Thymus (tissue), 11 donors: ENCODE measurements around the gene KPNA4. TPM values are rescaled to one million over a fixed set of nuclear protein-coding genes. Genes with fewer than 3 reads are reported as not detected.

Experiments used
- DNase-seq, 9 donors: peaks; one replicate each; pipeline ENCODE4 v3.0.0-alpha.2; 2013; ENCODE audit warnings: low spot score in 9 of 9, low read depth in 6 of 9, missing footprints in 1 of 9
- H3K27ac ChIP-seq, 2 donors: one replicate each; pipeline ENCODE4 v1.5.1; 2013; ENCODE audit warnings: control low read depth in 1 of 2, low read depth in 1 of 2, low read length in 1 of 2, mild to moderate bottlenecking in 1 of 2, moderate library complexity in 1 of 2
- H3K27me3 ChIP-seq, 2 donors: one replicate each; pipeline ENCODE4 v1.5.1; 2013; ENCODE audit warnings: low read length in 1 of 2; ENCODE audit not compliant: control insufficient read depth in 2 of 2, insufficient read depth in 1 of 2
- H3K36me3 ChIP-seq, 2 donors: one replicate each; pipeline ENCODE4 v1.5.1; 2013; ENCODE audit warnings: low read length in 1 of 2, mild to moderate bottlenecking in 1 of 2, moderate library complexity in 1 of 2; ENCODE audit not compliant: control insufficient read depth in 2 of 2, insufficient read depth in 2 of 2
- H3K4me1 ChIP-seq, 2 donors: one replicate each; pipeline ENCODE4 v1.5.1; 2013; ENCODE audit warnings: low read length in 2 of 2; ENCODE audit not compliant: control insufficient read depth in 2 of 2, insufficient read depth in 2 of 2
- H3K4me3 ChIP-seq, 2 donors: one replicate each; pipeline ENCODE4 v1.5.1; 2013; ENCODE audit warnings: low read length in 2 of 2, control low read depth in 1 of 2, mild to moderate bottlenecking in 1 of 2
- H3K9me3 ChIP-seq, 2 donors: one replicate each; pipeline ENCODE4 v1.5.1; 2013; ENCODE audit warnings: low read length in 1 of 2, mild to moderate bottlenecking in 1 of 2; ENCODE audit not compliant: control insufficient read depth in 2 of 2, insufficient read depth in 1 of 2
- WGBS: extraction: QIAGEN DNeasy Blood & Tissue Kit; methylation state at CpG from one replicate; pipeline ENCODE4 v1.1.7; 2013; 5-methylcytosine and 5-hydroxymethylcytosine counted together
- polyA plus RNA-seq: library from polyadenylated mRNA; stranded (reverse); fragments of 200-250 nt; gene quantifications from one replicate; pipeline ENCODE4 v1.2.3, GENCODE V29; 2013
- total RNA-seq: library from RNA; stranded (reverse); fragments of 120-200 nt; gene quantifications from one replicate; pipeline ENCODE4 v1.2.4, GENCODE V29; 2013
- donor health status: healthy.

KPNA4 gene
- total and polyA plus RNA-seq, 2 donors, result 22.9 to 26.0 TPM

GRCh38 chr3:160564949-160565441, 376 bp downstream of the KPNA4 start:
- DNase-seq, result peak in 2 of 9 donors; percentile 17 to 26

GRCh38 chr3:160564258-160564911, 986 bp downstream of the KPNA4 start:
- peak overlapping the region; percentile 75 to 98 for H3K27ac ChIP-seq
- H3K36me3 ChIP-seq, result peaks cover 0 to 4% of the 10 kb centered on the region in 2 donors
- WGBS, result under 1% methylated on average over 34 of the region's 34 CpGs
- DNase-seq, result peak; percentile 11 to 57 (median 27)
- peak overlapping the region; percentile 80 to 81 for H3K4me3 ChIP-seq
- peaks cover 6 to 20% of the 10 kb centered on the region in 2 donors for H3K4me1 ChIP-seq
- H3K9me3 ChIP-seq, result peaks cover 0 to 8% of the 10 kb centered on the region in 2 donors
- H3K27me3 ChIP-seq, result no peaks in the 10 kb centered on the region

More at GRCh38 chr3:160564949-160565441, 376 bp downstream of the KPNA4 start:
- WGBS, result under 1% methylated on average over 62 of the region's 62 CpGs
- Histone ChIP-seq H3K4me3 (peak overlapping the region; percentile 81 to 84), H3K36me3 (peaks cover 0 to 4% of the 10 kb centered on the region in 2 donors), H3K27me3 (no peaks in the 10 kb centered on the region), H3K4me1 (peaks cover 6 to 20% of the 10 kb centered on the region in 2 donors), H3K27ac (peak overlapping the region; percentile 94 to 98), H3K9me3 (peaks cover 0 to 8% of the 10 kb centered on the region in 2 donors)

GRCh38 chr3:160562952-160563351, 2.4 kb downstream of the KPNA4 start:
- no peaks in the 10 kb centered on the region for H3K9me3 ChIP-seq
- peaks cover 6 to 13% of the 10 kb centered on the region in 2 donors for H3K4me1 ChIP-seq
- DNase-seq, result no peak
- H3K36me3 ChIP-seq, result peaks cover 0 to 4% of the 10 kb centered on the region in 2 donors
- no peak overlapping the region for H3K27ac ChIP-seq
- WGBS, result 97% methylated on average over 3 of the region's 3 CpGs
- no peaks in the 10 kb centered on the region for H3K27me3 ChIP-seq
- peak overlapping the region in 1 of 2 donors; percentile 14 for H3K4me3 ChIP-seq

DNA sequence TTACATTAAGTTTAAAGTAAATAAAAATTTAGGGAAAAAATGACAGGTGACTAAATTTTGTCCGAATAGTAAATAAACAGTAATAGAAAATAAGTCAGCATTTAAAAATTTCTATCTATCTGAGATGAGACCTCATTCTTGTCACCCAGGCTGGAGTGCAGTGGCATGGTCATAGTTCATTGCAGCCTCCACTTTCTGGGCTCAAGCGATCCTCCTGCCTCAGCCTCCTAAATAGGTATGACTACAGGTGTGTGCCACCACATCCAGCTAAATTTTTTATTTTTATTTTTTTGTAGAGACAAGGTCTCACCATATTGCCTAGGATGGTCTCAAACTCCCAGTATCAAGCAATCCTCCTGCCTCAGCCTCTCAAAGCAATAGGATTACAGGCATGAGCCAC, 7.8 kb downstream of the KPNA4 start:
- H3K27ac ChIP-seq, result no peak overlapping the region
- WGBS, result over 99% methylated on average over 2 of the region's 2 CpGs
- no peaks in the 10 kb centered on the region for H3K9me3 ChIP-seq
- H3K4me3 ChIP-seq, result no peak overlapping the region
- H3K36me3 ChIP-seq, result peaks cover 0 to 3% of the 10 kb centered on the region in 2 donors
- H3K27me3 ChIP-seq, result no peaks in the 10 kb centered on the region
- no peak for DNase-seq
- no peaks in the 10 kb centered on the region for H3K4me1 ChIP-seq

GRCh38 chr3:160556141-160556540, 9.2 kb downstream of the KPNA4 start:
- H3K4me1 ChIP-seq, result no peaks in the 10 kb centered on the region
- no peak for DNase-seq
- H3K4me3 ChIP-seq, result no peak overlapping the region
- peaks cover 0 to 3% of the 10 kb centered on the region in 2 donors for H3K36me3 ChIP-seq
- H3K9me3 ChIP-seq, result no peaks in the 10 kb centered on the region
- H3K27ac ChIP-seq, result no peak overlapping the region
- no peaks in the 10 kb centered on the region for H3K27me3 ChIP-seq
- WGBS, result 97% methylated on average over 2 of the region's 2 CpGs

DNA sequence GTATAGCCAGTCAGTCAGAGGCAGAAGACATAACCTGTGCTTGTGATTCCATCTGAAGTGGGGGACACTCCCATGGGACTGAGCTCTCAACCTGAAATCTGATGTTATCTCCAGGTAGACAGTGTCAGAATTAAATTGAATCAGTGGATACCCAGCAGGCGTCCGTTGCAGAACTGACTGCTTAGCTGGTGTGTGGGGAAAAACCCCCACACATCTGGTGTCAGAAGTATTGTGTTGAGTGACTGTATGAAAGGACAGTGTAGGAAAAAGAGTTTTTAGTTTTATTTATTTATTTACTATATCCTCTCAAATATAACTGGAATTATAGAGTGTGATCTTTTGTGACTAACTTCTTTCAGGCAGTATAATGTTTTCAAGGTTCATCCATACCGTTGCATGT, 10.4 kb downstream of the KPNA4 start:
- DNase-seq, result no peak
- H3K4me1 ChIP-seq, result no peaks in the 10 kb centered on the region

GRCh38 chr3:160553827-160554226, 11.5 kb downstream of the KPNA4 start:
- 93% methylated on average over 1 of the region's 1 CpG for WGBS
- H3K27me3 ChIP-seq, result no peaks in the 10 kb centered on the region
- no peaks in the 10 kb centered on the region for H3K4me1 ChIP-seq
- DNase-seq, result no peak
- H3K27ac ChIP-seq, result no peak overlapping the region
- H3K4me3 ChIP-seq, result no peak overlapping the region
- peaks cover 0 to 4% of the 10 kb centered on the region in 2 donors for H3K9me3 ChIP-seq
- H3K36me3 ChIP-seq, result peaks cover 0 to 3% of the 10 kb centered on the region in 2 donors

More for the DNA sequence above, 10.4 kb downstream of the KPNA4 start:
- peaks cover 0 to 3% of the 10 kb centered on the region in 2 donors for H3K36me3 ChIP-seq
- H3K27ac ChIP-seq, result no peak overlapping the region
- peaks cover 0 to 4% of the 10 kb centered on the region in 2 donors for H3K9me3 ChIP-seq
- no peak overlapping the region for H3K4me3 ChIP-seq
- H3K27me3 ChIP-seq, result no peaks in the 10 kb centered on the region
- 97% methylated on average over 3 of the region's 3 CpGs for WGBS

- Histone ChIP-seq H3K4me1 (no peaks in the 10 kb centered on the region), H3K27me3 (no peaks in the 10 kb centered on the region), H3K27ac (no peak overlapping the region), H3K9me3 (peaks cover 0 to 4% of the 10 kb centered on the region in 2 donors), H3K4me3 (no peak overlapping the region), H3K36me3 (no peaks in the 10 kb centered on the region)
- 98% methylated on average over 4 of the region's 4 CpGs for WGBS
- no peak for DNase-seq
Observed at GRCh38 chr3:160546727-160547126, 18.6 kb downstream of the KPNA4 start.

DNA sequence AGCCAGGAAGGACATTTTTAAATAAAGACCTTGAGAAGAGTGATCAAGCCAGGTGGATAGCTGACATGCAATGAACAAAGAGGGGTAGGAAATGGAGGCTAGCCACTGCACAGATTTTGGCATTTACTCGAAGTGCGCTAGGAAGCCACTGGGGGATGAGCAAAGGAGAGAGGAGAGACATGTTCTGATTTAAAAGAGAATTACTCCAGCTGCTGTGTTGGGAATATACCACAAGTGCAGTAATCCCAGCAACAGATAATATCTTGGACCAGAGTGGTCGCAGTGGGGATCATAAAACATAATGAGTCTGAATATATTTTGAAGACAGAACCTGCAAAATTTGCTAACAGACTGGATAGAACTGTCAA, 19.9 kb downstream of the KPNA4 start:
- no peak for DNase-seq
- Histone ChIP-seq H3K4me3 (no peak overlapping the region), H3K27ac (no peak overlapping the region), H3K9me3 (peaks cover 0 to 4% of the 10 kb centered on the region in 2 donors), H3K27me3 (no peaks in the 10 kb centered on the region), H3K4me1 (no peaks in the 10 kb centered on the region), H3K36me3 (no peaks in the 10 kb centered on the region)
- WGBS, result 85% methylated on average over 3 of the region's 3 CpGs
